HEK293 (cell line): ENCODE data around the gene CCDC85C.

ENCODE experiments used
- CTCF ChIA-PET: fragments of 350-600 bp; formaldehyde crosslinking; extraction: SDS; loops from one replicate; lab custom pipeline; 2021; ENCODE audit warnings: antibody characterized with exemption; lab: Yijun Ruan, JAX
- POLR2A ChIA-PET: fragments of 300-600 bp; formaldehyde crosslinking; extraction: SDS; loops from one replicate; lab custom pipeline; 2020; ENCODE audit warnings: antibody characterized with exemption, inconsistent platforms; lab: Yijun Ruan, JAX
- H3K27ac ChIP-seq: fragments of 200-500 bp; sonication (Bioruptor generic); 2 replicates; pipeline ENCODE4 v1.5.1; 2014; ENCODE audit warnings: low read depth, low read length, control low read depth, inconsistent platforms; ENCODE audit errors: extremely low read depth
- H3K36me3 ChIP-seq, 2 experiments: fragments of 200-500 bp in 1 of 2; sonication (Bioruptor generic) in 1 of 2; 1 replicate in 1 of 2; 2 replicates in 1 of 2; pipeline ENCODE4 v1.5.1; 2014 to 2017; ENCODE audit warnings: inconsistent platforms in 2 of 2, low read length in 2 of 2; ENCODE audit not compliant: control insufficient read depth in 2 of 2, insufficient read depth in 1 of 2
- H3K4me1 ChIP-seq: fragments of 200-500 bp; sonication (Bioruptor generic); 2 replicates; pipeline ENCODE4 v1.5.1; 2014; ENCODE audit warnings: mild to moderate bottlenecking, low read length, inconsistent platforms; ENCODE audit not compliant: control insufficient read depth, insufficient read depth
- H3K4me3 ChIP-seq: 2 replicates; pipeline ENCODE4 v1.5.1; 2011; ENCODE audit warnings: low read depth, mild to moderate bottlenecking, control low read depth, low read length, moderate library complexity
- H3K9me3 ChIP-seq: fragments of 200-500 bp; sonication (Bioruptor generic); 2 replicates; pipeline ENCODE4 v1.5.1; 2014; ENCODE audit warnings: low read depth, low read length, inconsistent platforms; ENCODE audit not compliant: control insufficient read depth, insufficient read depth
- HIC1 ChIP-seq: fragments of 450-650 bp; formaldehyde crosslinking; IDR thresholded peaks from 2 replicates; pipeline ENCODE4 v1.5.1; 2016; ENCODE audit warnings: missing biosample characterization, missing genetic modification characterization
- KLF17 ChIP-seq: fragments of 450-650 bp; formaldehyde crosslinking; IDR thresholded peaks from 2 replicates; pipeline ENCODE4 v1.5.1; 2016; ENCODE audit warnings: missing biosample characterization, missing genetic modification characterization
- OSR2 ChIP-seq: fragments of 450-650 bp; formaldehyde crosslinking; IDR thresholded peaks from 2 replicates; pipeline ENCODE4 v1.5.1; 2016; ENCODE audit warnings: missing biosample characterization, missing genetic modification characterization
- PRDM2 ChIP-seq: fragments of 450-650 bp; formaldehyde crosslinking; IDR thresholded peaks from 2 replicates; pipeline ENCODE4 v1.5.1; 2016; ENCODE audit warnings: missing biosample characterization, missing genetic modification characterization, borderline replicate concordance
- REST ChIP-seq: fragments of 450-650 bp; formaldehyde crosslinking; IDR thresholded peaks from 2 replicates; pipeline ENCODE4 v1.5.1; 2016; ENCODE audit warnings: missing biosample characterization, missing genetic modification characterization
- SCRT1 ChIP-seq: fragments of 450-650 bp; formaldehyde crosslinking; IDR thresholded peaks from 2 replicates; pipeline ENCODE4 v1.5.1; 2016; ENCODE audit warnings: missing biosample characterization, missing genetic modification characterization, borderline replicate concordance
- ZIC2 ChIP-seq: fragments of 450-650 bp; formaldehyde crosslinking; IDR thresholded peaks from 2 replicates; pipeline ENCODE4 v1.5.1; 2016; ENCODE audit warnings: missing biosample characterization, missing genetic modification characterization
- ZNF138 ChIP-seq: fragments of 450-650 bp; formaldehyde crosslinking; IDR thresholded peaks from 2 replicates; pipeline ENCODE4 v1.5.1; 2016; ENCODE audit warnings: missing biosample characterization, missing genetic modification characterization, borderline replicate concordance
- ZNF18 ChIP-seq: fragments of 450-650 bp; formaldehyde crosslinking; IDR thresholded peaks from 2 replicates; pipeline ENCODE4 v1.5.1; 2016; ENCODE audit warnings: missing biosample characterization, missing genetic modification characterization
- ZNF23 ChIP-seq: fragments of 450-650 bp; formaldehyde crosslinking; IDR thresholded peaks from 2 replicates; pipeline ENCODE4 v1.5.1; 2016; ENCODE audit warnings: missing biosample characterization, missing genetic modification characterization, borderline replicate concordance
- ZNF248 ChIP-seq: fragments of 450-650 bp; formaldehyde crosslinking; IDR thresholded peaks from 2 replicates; pipeline ENCODE4 v1.5.1; 2017; ENCODE audit warnings: missing biosample characterization, missing genetic modification characterization
- ZNF26 ChIP-seq: fragments of 450-650 bp; formaldehyde crosslinking; IDR thresholded peaks from 2 replicates; pipeline ENCODE4 v1.5.1; 2016; ENCODE audit warnings: missing biosample characterization, missing genetic modification characterization
- ZNF37A ChIP-seq: fragments of 450-650 bp; IDR thresholded peaks from 2 replicates; pipeline ENCODE4 v1.5.1; 2018; ENCODE audit warnings: missing biosample characterization, missing genetic modification characterization
- ZNF423 ChIP-seq: fragments of 450-650 bp; formaldehyde crosslinking; IDR thresholded peaks from 2 replicates; pipeline ENCODE4 v1.5.1; 2016; ENCODE audit warnings: missing biosample characterization, missing genetic modification characterization
- ZNF530 ChIP-seq: fragments of 450-650 bp; formaldehyde crosslinking; IDR thresholded peaks from 2 replicates; pipeline ENCODE4 v1.5.1; 2016; ENCODE audit warnings: low read depth, missing biosample characterization, missing genetic modification characterization
- ZNF548 ChIP-seq: fragments of 450-650 bp; formaldehyde crosslinking; IDR thresholded peaks from 2 replicates; pipeline ENCODE4 v1.5.1; 2016; ENCODE audit warnings: missing biosample characterization, missing genetic modification characterization
- ZNF626 ChIP-seq: fragments of 450-650 bp; sonication (Bioruptor Pico); formaldehyde crosslinking; IDR thresholded peaks from 2 replicates; pipeline ENCODE4 v1.5.1; 2018; ENCODE audit warnings: missing biosample characterization, missing genetic modification characterization, inconsistent platforms
- ZNF670 ChIP-seq: fragments of 450-650 bp; formaldehyde crosslinking; IDR thresholded peaks from 2 replicates; pipeline ENCODE4 v1.5.1; 2016; ENCODE audit warnings: missing biosample characterization, missing genetic modification characterization, low read depth
- ZNF768 ChIP-seq: fragments of 450-650 bp; formaldehyde crosslinking; IDR thresholded peaks from 2 replicates; pipeline ENCODE4 v1.5.1; 2018; ENCODE audit warnings: missing biosample characterization, mild to moderate bottlenecking, missing genetic modification characterization

The CCDC85C gene

GRCh38 chr14:99550387-99550992 is 53.5 kb downstream of the CCDC85C start:
- Histone ChIP-seq H3K36me3 (no peaks in the 10 kb centered on the region), H3K4me3 (no peak overlapping the region), H3K27ac (no peak overlapping the region), H3K4me1 (peaks cover 11% of the 10 kb centered on the region), H3K9me3 (no peaks in the 10 kb centered on the region)
- no peak for TF ChIP-seq ZNF423 (tag by site-specific recombination)
- no peak for TF ChIP-seq KLF17 (tag by site-specific recombination)
- TF ChIP-seq ZNF23 (tag by site-specific recombination), result no peak
- no peak for TF ChIP-seq ZNF26 (tag by site-specific recombination)
- no peak for TF ChIP-seq PRDM2 (tag by site-specific recombination)
- peak; percentile 68; the same call in 1 of the 2 replicates for TF ChIP-seq ZNF768
- no peak for TF ChIP-seq OSR2 (tag by site-specific recombination)
- TF ChIP-seq ZNF248 (tag by site-specific recombination), result no peak
- no peak for TF ChIP-seq ZNF530 (tag by site-specific recombination)
- ChIA-PET CTCF (no interaction called here), POLR2A (no interaction called here)

GRCh38 chr14:99549684-99550083 is 54.3 kb downstream of the CCDC85C start:
- no peak overlapping the region for H3K4me3 ChIP-seq
- peaks cover 11% of the 10 kb centered on the region for H3K4me1 ChIP-seq
- no peak overlapping the region for H3K27ac ChIP-seq
- ChIA-PET POLR2A (no interaction called here), CTCF (no interaction called here)
- H3K36me3 ChIP-seq, result no peaks in the 10 kb centered on the region
- H3K9me3 ChIP-seq, result no peaks in the 10 kb centered on the region
- TF ChIP-seq REST (tag by site-specific recombination) (no peak), ZNF626 (no peak), ZNF548 (tag by site-specific recombination) (no peak), ZIC2 (tag by site-specific recombination) (peak; percentile 90), ZNF138 (tag by site-specific recombination) (no peak), ZNF18 (tag by site-specific recombination) (no peak), ZNF37A (tag by site-specific recombination) (no peak), HIC1 (tag by site-specific recombination) (no peak), SCRT1 (tag by site-specific recombination) (no peak), ZNF670 (tag by site-specific recombination) (no peak)
